A172 (cell line): ENCODE results near the gene ZNF484. TPM values are rescaled to one million over a fixed set of nuclear protein-coding genes. Genes with fewer than 3 reads are reported as not detected.

Experiments
- total RNA-seq: library from RNA; depleted of rRNA; stranded (reverse); fragments of >200 nt; shearing (Covaris generic); gene quantifications from 2 replicates; pipeline ENCODE4 v1.2.3, GENCODE V29; 2014; rRNA removed

Gene ZNF484
- total RNA-seq, 1 experiment from 2014 or later: 9.3 TPM

Other genes starting within 250 kb of the ZNF484 start
- gene IPPK, start 207.9 kb downstream of the ZNF484 start, total RNA-seq: 17.0 and 18.1 TPM in 2 replicates
- gene BICD2, start 113.2 kb downstream of the ZNF484 start, total RNA-seq: 29.8 and 31.7 TPM in 2 replicates
- 0.10 and 0.12 TPM in 2 replicates for gene FGD3, start 69.5 kb upstream of the ZNF484 start, total RNA-seq
- gene SUSD3, start 180.7 kb upstream of the ZNF484 start, total RNA-seq: not detected in 2 replicates
- 51.7 and 74.8 TPM in 2 replicates for gene CARD19, start 218.2 kb upstream of the ZNF484 start, total RNA-seq